Right lobe of liver (tissue), 4 donors: ENCODE measurements around the gene NME3.

Source experiments
- POLR2A ChIP-seq: fragments of 450-650 bp; IDR thresholded peaks from one replicate; pipeline ENCODE4 v1.6.1; 2017; ENCODE audit warnings: antibody characterized with exemption, mild to moderate bottlenecking
- TF ChIP-seq, protein P1 (sequence below), 4 donors: fragments of 200-600 bp in 3 of 4; fragments of 450-650 bp in 1 of 4; IDR thresholded peaks; one replicate each; pipeline versions ENCODE4 v1.5.1 to v1.8.0; 2016 to 2022; ENCODE audit warnings: antibody characterized with exemption in 4 of 4, mild to moderate bottlenecking in 2 of 4
- donor health status: DM: no; HTN: no; CAD: no.
- donor health status: DM: no; HTN: no; CAD: no.
- donor health status: DM: no; HTN: yes; CAD: no.

DNA sequence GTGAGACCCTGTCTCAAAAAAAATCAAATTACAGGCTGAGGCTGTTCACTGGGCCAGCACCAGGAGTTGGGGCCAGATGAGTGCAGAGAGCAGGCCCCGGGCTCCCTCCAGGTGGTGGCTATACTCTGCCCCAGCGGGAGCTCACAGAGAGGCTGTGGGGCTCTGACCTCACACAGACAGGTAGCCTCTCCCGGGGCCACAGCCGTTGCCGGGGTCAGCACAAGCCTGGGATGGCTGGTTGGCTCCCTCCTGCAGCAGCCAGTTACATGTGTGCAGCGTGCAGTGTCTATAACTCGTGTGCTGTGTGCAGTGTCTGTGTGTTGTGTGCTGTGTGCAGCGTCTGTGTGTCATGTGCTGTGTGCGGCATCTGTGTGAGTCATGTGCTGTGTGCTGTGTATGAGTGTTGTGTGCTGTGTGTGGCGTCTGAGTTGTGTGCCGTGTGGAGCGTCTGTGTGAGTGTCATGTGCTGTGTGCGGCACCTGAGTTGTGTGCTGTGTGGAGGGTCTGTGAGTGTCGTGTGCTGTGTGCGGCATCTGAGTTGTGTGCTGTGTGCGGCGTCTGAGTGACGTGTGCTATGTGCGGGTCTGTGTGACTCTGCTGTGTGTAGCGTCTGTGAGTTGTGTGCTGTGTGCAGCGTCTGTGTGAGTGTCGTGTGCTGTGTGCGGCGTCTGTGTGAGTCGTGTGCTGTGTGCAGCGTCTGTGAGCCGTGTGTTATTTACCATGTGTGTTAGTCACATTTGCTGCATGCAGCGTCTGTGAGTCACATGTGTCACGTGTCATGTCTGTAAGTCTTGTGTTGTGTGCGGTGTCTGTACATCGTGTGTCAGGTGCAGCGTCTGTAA is 44.5 kb downstream of the NME3 start:
- no peak for TF ChIP-seq POLR2A
- TF ChIP-seq, protein P1, sequence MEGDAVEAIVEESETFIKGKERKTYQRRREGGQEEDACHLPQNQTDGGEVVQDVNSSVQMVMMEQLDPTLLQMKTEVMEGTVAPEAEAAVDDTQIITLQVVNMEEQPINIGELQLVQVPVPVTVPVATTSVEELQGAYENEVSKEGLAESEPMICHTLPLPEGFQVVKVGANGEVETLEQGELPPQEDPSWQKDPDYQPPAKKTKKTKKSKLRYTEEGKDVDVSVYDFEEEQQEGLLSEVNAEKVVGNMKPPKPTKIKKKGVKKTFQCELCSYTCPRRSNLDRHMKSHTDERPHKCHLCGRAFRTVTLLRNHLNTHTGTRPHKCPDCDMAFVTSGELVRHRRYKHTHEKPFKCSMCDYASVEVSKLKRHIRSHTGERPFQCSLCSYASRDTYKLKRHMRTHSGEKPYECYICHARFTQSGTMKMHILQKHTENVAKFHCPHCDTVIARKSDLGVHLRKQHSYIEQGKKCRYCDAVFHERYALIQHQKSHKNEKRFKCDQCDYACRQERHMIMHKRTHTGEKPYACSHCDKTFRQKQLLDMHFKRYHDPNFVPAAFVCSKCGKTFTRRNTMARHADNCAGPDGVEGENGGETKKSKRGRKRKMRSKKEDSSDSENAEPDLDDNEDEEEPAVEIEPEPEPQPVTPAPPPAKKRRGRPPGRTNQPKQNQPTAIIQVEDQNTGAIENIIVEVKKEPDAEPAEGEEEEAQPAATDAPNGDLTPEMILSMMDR (IDR thresholded peaks at IDR 0.05): no peak
